Endodermal cell (in vitro differentiated cells): ENCODE measurements around the gene COL23A1. TPM values are rescaled to one million over a fixed set of nuclear protein-coding genes. Genes with fewer than 3 reads are reported as not detected.

Source experiments
- DNase-seq: peaks from one replicate; pipeline ENCODE4 v3.0.0-alpha.2; 2017
- H3K27ac ChIP-seq: 2 replicates; pipeline ENCODE4 v1.5.1; 2013; ENCODE audit warnings: mild to moderate bottlenecking, low read depth, low read length, moderate library complexity
- H3K27me3 ChIP-seq: 2 replicates; pipeline ENCODE4 v1.6.1; 2013; ENCODE audit warnings: mild to moderate bottlenecking, low read length, moderate library complexity; ENCODE audit not compliant: insufficient read depth, control insufficient read depth, poor library complexity, severe bottlenecking
- H3K36me3 ChIP-seq: 2 replicates; pipeline ENCODE4 v1.7.0; 2013; ENCODE audit warnings: mild to moderate bottlenecking, low read length, moderate library complexity; ENCODE audit not compliant: control insufficient read depth, insufficient read depth
- H3K4me1 ChIP-seq: one replicate; pipeline ENCODE4 v1.7.0; 2013; ENCODE audit warnings: low read length; ENCODE audit not compliant: control insufficient read depth, insufficient read depth
- H3K4me3 ChIP-seq: 2 replicates; pipeline ENCODE4 v1.5.1; 2013; ENCODE audit warnings: mild to moderate bottlenecking, low read length, moderate library complexity
- H3K9ac ChIP-seq: 2 replicates; pipeline ENCODE4 v1.6.1; 2013; ENCODE audit warnings: mild to moderate bottlenecking, low read length, moderate library complexity; ENCODE audit not compliant: poor library complexity, severe bottlenecking; ENCODE audit errors: extremely low read depth
- H3K9me3 ChIP-seq: 2 replicates; pipeline ENCODE4 v1.6.1; 2013; ENCODE audit warnings: mild to moderate bottlenecking, low read length, moderate library complexity; ENCODE audit not compliant: control insufficient read depth
- H3K27ac Mint-ChIP-seq: 2 replicates; pipeline ENCODE4 v1.8.0; 2020; ENCODE audit warnings: mixed read lengths
- H3K27me3 Mint-ChIP-seq: 2 replicates; pipeline ENCODE4 v1.8.0; 2021; ENCODE audit warnings: mild to moderate bottlenecking, mixed read lengths; ENCODE audit not compliant: insufficient read depth
- H3K36me3 Mint-ChIP-seq: 2 replicates; pipeline ENCODE4 v1.8.0; 2020; ENCODE audit warnings: low read depth, mixed read lengths
- H3K4me1 Mint-ChIP-seq: 2 replicates; pipeline ENCODE4 v1.8.0; 2020; ENCODE audit warnings: mixed read lengths
- H3K4me3 Mint-ChIP-seq: 2 replicates; pipeline ENCODE4 v1.8.0; 2020; ENCODE audit warnings: mild to moderate bottlenecking, moderate library complexity, mixed read lengths
- H3K9me3 Mint-ChIP-seq: 2 replicates; pipeline ENCODE4 v1.8.0; 2020; ENCODE audit warnings: mild to moderate bottlenecking, mixed read lengths
- WGBS, 2 experiments: methylation state at CpG; one replicate each; pipeline versions ENCODE4 v1.1.5 to v1.1.7; 2013; ENCODE audit warnings: missing lambda C conversion rate in 2 of 2, mixed read lengths in 1 of 2; ENCODE audit not compliant: insufficient coverage in 1 of 2, insufficient read length in 1 of 2; 5-methylcytosine and 5-hydroxymethylcytosine counted together
- total RNA-seq, 2 donors: library from RNA; stranded (reverse); fragmentation: NEBNext Ultra II Directional in 1 of 2; extraction: Animal tissue kit (Norgen Biotek cat#: 25700) in 1 of 2; gene quantifications; 2 replicates in 1 of 2; 3 replicates in 1 of 2; pipeline ENCODE4 v1.2.1, GENCODE V29; 2021
- TF ChIP-seq, protein P1 (sequence below): fragments of 200-600 bp; sonication (generic); conservative IDR thresholded peaks from 2 replicates; pipeline ENCODE4 v1.5.0; 2021; ENCODE audit warnings: antibody characterized with exemption, mild to moderate bottlenecking

COL23A1 gene
- total RNA-seq, 2 donors from 2014 or later = 50.2 to 71.3 TPM

DNA sequence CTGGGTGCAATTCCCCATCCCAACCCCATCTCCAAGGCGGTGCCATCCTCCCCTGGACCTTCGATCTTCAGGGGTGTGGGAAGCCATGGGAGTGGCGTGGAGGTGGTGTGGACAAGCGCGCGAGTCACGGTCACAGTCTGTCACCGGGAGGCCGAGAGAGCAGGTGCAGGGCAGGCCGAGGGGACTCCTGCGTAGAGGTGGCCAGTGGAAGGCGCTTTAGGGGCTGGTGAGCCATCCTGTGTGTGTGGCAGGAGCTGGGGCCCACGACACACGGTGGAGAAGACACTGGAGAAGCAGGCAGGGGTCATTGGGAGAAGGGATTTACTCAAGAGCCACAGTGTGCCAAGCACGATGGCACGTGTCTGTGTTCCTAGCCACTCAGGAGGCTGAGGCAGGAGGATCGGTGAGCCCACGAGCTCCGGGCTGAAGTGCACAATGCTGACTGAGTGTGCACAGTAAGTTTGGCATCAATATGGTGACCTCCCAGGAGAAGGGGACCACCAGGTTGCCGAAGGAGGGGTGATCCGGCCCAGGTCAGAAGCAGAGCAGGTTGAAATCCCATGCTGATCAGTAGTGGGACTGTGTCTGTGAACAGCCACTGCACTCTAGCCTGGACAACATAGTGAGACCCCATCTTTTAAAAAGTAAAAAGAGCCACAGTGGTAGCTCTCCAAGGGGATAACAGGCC is 212.5 kb downstream of the COL23A1 start:
- H3K4me3 ChIP-seq = no peak overlapping the region
- H3K9me3 ChIP-seq = no peaks in the 10 kb centered on the region
- H3K27ac Mint-ChIP-seq = peak overlapping the region; percentile 45
- DNase-seq = no peak
- no peaks in the 10 kb centered on the region for H3K27me3 Mint-ChIP-seq
- 93 to 96% methylated on average over 14 to 21 of the region's 21 CpGs for whole genome bisulfite sequencing, 2 experiments
- H3K4me3 Mint-ChIP-seq = no peak overlapping the region
- H3K27ac ChIP-seq = no peak overlapping the region
- TF ChIP-seq, protein P1, sequence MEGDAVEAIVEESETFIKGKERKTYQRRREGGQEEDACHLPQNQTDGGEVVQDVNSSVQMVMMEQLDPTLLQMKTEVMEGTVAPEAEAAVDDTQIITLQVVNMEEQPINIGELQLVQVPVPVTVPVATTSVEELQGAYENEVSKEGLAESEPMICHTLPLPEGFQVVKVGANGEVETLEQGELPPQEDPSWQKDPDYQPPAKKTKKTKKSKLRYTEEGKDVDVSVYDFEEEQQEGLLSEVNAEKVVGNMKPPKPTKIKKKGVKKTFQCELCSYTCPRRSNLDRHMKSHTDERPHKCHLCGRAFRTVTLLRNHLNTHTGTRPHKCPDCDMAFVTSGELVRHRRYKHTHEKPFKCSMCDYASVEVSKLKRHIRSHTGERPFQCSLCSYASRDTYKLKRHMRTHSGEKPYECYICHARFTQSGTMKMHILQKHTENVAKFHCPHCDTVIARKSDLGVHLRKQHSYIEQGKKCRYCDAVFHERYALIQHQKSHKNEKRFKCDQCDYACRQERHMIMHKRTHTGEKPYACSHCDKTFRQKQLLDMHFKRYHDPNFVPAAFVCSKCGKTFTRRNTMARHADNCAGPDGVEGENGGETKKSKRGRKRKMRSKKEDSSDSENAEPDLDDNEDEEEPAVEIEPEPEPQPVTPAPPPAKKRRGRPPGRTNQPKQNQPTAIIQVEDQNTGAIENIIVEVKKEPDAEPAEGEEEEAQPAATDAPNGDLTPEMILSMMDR = no peak
- peaks cover 3% of the 10 kb centered on the region for H3K4me1 ChIP-seq
- H3K9me3 Mint-ChIP-seq = no peaks in the 10 kb centered on the region
- no peaks in the 10 kb centered on the region for H3K36me3 ChIP-seq
- no peaks in the 10 kb centered on the region for H3K36me3 Mint-ChIP-seq
- H3K27me3 ChIP-seq = no peaks in the 10 kb centered on the region
- no peak overlapping the region for H3K9ac ChIP-seq
- peaks cover 2% of the 10 kb centered on the region for H3K4me1 Mint-ChIP-seq

DNA sequence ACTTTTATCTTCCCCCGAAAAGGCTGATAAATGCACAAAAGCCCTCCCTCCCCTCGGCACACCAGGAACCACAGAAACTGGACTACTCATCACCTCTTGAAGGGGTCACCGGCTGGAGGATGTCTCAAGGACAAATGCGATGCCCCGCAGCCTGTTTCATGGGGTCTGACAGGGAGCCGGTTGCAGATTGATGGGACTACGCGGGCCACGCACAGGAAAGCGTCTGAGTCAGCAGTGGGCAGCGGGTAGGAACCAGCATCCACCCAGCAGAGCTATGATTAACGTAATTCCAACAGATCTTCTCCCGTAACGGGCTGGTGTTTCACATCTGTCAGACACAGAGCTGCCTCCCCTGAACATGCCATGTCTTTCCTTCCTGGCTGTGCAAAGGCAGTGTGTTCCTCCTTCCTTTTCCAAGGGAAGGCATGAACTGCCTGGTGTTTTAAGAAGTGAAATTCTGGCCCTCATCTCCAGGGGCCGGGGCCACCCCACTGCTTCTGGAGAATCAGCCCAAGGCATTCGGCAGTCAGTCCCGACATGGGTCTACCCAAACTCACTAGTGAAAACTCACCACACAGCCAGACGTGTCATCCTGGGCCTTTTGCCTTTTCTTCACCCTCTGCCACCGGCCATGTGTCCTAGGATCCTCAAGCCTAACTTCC is 213.1 kb downstream of the COL23A1 start:
- TF ChIP-seq, protein P1 = no peak
- Histone ChIP-seq H3K9me3 (no peaks in the 10 kb centered on the region), H3K27ac (no peak overlapping the region), H3K27me3 (no peaks in the 10 kb centered on the region), H3K4me1 (no peaks in the 10 kb centered on the region), H3K9ac (no peak overlapping the region), H3K36me3 (no peaks in the 10 kb centered on the region), H3K4me3 (no peak overlapping the region)
- no peak for DNase-seq
- H3K36me3 Mint-ChIP-seq = no peaks in the 10 kb centered on the region
- no peaks in the 10 kb centered on the region for H3K27me3 Mint-ChIP-seq
- H3K4me3 Mint-ChIP-seq = no peak overlapping the region
- H3K9me3 Mint-ChIP-seq = no peaks in the 10 kb centered on the region
- peak overlapping the region; percentile 45 for H3K27ac Mint-ChIP-seq
- 90 to 92% methylated on average over 15 to 19 of the region's 19 CpGs for WGBS, 2 experiments
- H3K4me1 Mint-ChIP-seq = peaks cover 2% of the 10 kb centered on the region

DNA sequence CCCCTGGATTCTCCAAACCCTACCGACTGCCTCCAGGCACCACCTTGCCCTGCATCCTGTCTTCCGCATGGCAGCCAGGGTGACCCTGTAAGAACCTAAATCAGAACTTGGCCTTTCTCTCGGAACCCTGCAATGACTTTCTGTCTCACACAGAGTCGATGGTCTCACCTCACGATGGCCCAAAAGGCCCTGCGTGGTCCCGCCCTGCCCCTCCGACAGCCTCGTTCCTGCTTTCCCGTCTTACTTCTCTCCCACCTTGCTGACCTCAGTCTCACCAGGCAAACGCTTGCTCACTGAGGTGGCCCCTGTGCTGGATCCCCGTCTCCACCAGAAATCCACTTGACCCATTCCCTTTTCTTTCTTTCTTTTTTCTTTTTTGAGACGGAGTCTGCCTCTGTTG is 214.8 kb downstream of the COL23A1 start:
- Mint-ChIP-seq H3K27me3 (no peaks in the 10 kb centered on the region), H3K36me3 (peaks cover under 1% of the 10 kb centered on the region), H3K9me3 (no peaks in the 10 kb centered on the region), H3K27ac (no peak overlapping the region), H3K4me3 (no peak overlapping the region), H3K4me1 (peaks cover 6% of the 10 kb centered on the region)
- WGBS, 2 experiments = 94 to 95% methylated on average over 13 of the region's 13 CpGs
- Histone ChIP-seq H3K9me3 (peaks cover 1% of the 10 kb centered on the region), H3K36me3 (no peaks in the 10 kb centered on the region), H3K27ac (no peak overlapping the region), H3K9ac (no peak overlapping the region), H3K27me3 (no peaks in the 10 kb centered on the region), H3K4me3 (no peak overlapping the region), H3K4me1 (no peaks in the 10 kb centered on the region)
- TF ChIP-seq, protein P1 = no peak
- no peak for DNase-seq
